ENCODE results near the gene ZIC2.

Gene ZIC2

DNA sequence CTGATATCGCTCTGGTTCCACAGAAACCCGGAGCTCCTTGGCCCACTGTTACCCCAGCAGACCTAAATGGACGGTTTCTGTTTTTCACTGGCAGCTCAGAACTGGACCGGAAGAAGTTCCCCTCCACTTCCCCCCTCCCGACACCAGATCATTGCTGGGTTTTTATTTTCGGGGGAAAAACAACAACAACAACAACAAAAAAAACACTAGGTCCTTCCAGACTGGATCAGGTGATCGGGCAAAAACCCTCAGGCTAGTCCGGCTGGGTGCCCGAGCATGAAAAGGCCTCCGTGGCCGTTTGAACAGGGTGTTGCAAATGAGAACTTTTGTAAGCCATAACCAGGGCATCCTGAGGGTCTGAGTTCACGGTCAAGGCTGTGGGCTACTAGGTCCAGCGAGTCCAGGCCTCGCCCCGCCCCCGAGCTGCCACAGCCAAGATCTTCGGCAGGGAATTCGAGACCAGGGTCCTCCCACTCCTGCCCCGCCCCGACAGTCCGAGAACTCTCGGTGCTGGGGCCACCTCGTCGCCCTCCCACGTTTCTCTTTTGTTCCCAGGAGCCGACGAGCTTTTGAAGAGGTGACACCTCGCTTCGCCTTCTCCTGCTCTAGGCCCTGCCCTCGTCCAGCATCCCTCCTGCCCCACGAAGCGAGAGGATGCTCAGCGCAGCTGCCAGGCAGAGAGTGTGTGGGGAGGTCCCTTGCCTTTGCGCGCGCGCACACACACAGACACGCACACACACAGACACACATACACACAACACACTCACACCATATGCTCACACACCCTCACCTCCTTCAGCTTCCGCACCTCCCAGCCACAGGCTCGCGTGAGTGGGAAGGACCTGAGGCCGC lies 8.8 kb downstream of the ZIC2 start (continued):
- no peak for TF ChIP-seq ZBTB26 (tag by site-specific recombination; optimal IDR thresholded peaks at IDR 0.05)
- peak; percentile 47; the same call in 1 of the 2 replicates for TF ChIP-seq ZNF324 (tag by site-specific recombination; IDR thresholded peaks at IDR 0.05)
- TF ChIP-seq GLIS2 (tag by site-specific recombination; IDR thresholded peaks at IDR 0.05) = peak; percentile 31; the same call in 1 of the 2 replicates
- TF ChIP-seq ZNF423 (tag by site-specific recombination; IDR thresholded peaks at IDR 0.05) = 0 out of 2 replicates have a peak, but pooled peaks have one; percentile 30
- TF ChIP-seq, protein P1, sequence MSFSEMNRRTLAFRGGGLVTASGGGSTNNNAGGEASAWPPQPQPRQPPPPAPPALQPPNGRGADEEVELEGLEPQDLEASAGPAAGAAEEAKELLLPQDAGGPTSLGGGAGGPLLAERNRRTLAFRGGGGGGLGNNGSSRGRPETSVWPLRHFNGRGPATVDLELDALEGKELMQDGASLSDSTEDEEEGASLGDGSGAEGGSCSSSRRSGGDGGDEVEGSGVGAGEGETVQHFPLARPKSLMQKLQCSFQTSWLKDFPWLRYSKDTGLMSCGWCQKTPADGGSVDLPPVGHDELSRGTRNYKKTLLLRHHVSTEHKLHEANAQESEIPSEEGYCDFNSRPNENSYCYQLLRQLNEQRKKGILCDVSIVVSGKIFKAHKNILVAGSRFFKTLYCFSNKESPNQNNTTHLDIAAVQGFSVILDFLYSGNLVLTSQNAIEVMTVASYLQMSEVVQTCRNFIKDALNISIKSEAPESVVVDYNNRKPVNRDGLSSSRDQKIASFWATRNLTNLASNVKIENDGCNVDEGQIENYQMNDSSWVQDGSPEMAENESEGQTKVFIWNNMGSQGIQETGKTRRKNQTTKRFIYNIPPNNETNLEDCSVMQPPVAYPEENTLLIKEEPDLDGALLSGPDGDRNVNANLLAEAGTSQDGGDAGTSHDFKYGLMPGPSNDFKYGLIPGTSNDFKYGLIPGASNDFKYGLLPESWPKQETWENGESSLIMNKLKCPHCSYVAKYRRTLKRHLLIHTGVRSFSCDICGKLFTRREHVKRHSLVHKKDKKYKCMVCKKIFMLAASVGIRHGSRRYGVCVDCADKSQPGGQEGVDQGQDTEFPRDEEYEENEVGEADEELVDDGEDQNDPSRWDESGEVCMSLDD (tag by site-specific recombination; IDR thresholded peaks at IDR 0.05) = no peak
- no peak for TF ChIP-seq ZNF280C (tag by site-specific recombination; IDR thresholded peaks at IDR 0.05)
- TF ChIP-seq, protein P2, sequence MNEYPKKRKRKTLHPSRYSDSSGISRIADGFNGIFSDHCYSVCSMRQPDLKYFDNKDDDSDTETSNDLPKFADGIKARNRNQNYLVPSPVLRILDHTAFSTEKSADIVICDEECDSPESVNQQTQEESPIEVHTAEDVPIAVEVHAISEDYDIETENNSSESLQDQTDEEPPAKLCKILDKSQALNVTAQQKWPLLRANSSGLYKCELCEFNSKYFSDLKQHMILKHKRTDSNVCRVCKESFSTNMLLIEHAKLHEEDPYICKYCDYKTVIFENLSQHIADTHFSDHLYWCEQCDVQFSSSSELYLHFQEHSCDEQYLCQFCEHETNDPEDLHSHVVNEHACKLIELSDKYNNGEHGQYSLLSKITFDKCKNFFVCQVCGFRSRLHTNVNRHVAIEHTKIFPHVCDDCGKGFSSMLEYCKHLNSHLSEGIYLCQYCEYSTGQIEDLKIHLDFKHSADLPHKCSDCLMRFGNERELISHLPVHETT (tag by site-specific recombination; IDR thresholded peaks at IDR 0.05) = 0 out of 2 replicates have a peak, but pooled peaks have one; percentile 23
- TF ChIP-seq OSR2 (tag by site-specific recombination; IDR thresholded peaks at IDR 0.05) = no peak
- TF ChIP-seq ZNF211 (tag by site-specific recombination; IDR thresholded peaks at IDR 0.05; ENCODE audit: low read depth) = no peak
- no peak for TF ChIP-seq ZNF768 (tag by site-specific recombination; IDR thresholded peaks at IDR 0.05)
- TF ChIP-seq ZNF555 (tag by site-specific recombination; conservative IDR thresholded peaks at IDR 0.05) = no peak
- TF ChIP-seq ZNF202 (tag by site-specific recombination; IDR thresholded peaks at IDR 0.05; ENCODE audit: borderline replicate concordance) = peak; percentile 98
- TF ChIP-seq ZSCAN5A (tag by site-specific recombination; IDR thresholded peaks at IDR 0.05) = peak; percentile 53; the same call in 1 of the 2 replicates
- TF ChIP-seq PRDM4 (tag by site-specific recombination; IDR thresholded peaks at IDR 0.05) = peak; percentile 81; the same call in 1 of the 2 replicates
- no peak for TF ChIP-seq SALL2 (tag by site-specific recombination; IDR thresholded peaks at IDR 0.05; ENCODE audit: borderline replicate concordance)
- no peak for TF ChIP-seq MYNN (tag by site-specific recombination; IDR thresholded peaks at IDR 0.05; ENCODE audit: borderline replicate concordance)
- TF ChIP-seq IKZF3 (tag by site-specific recombination; IDR thresholded peaks at IDR 0.05) = 0 out of 2 replicates have a peak, but pooled peaks have one; percentile 20
- TF ChIP-seq ZNF214 (tag by site-specific recombination; IDR thresholded peaks at IDR 0.05; ENCODE audit: borderline replicate concordance) = no peak
- TF ChIP-seq SCRT1 (tag by site-specific recombination; IDR thresholded peaks at IDR 0.05; ENCODE audit: borderline replicate concordance) = no peak
- 0 out of 2 replicates have a peak, but pooled peaks have one; percentile 12 for TF ChIP-seq FEZF1 (tag by site-specific recombination; IDR thresholded peaks at IDR 0.05)
- peak; percentile 98 for TF ChIP-seq ZFHX2 (tag by site-specific recombination; conservative IDR thresholded peaks at IDR 0.05)
- no peak for TF ChIP-seq ZNF514 (tag by site-specific recombination; IDR thresholded peaks at IDR 0.05)
- no peak for TF ChIP-seq ZNF175 (tag by site-specific recombination; IDR thresholded peaks at IDR 0.05)
- TF ChIP-seq ZNF121 (tag by site-specific recombination; IDR thresholded peaks at IDR 0.05) = peak; percentile 59; the same call in 1 of the 2 replicates
- no peak for TF ChIP-seq ZNF354C (tag by site-specific recombination; IDR thresholded peaks at IDR 0.05; ENCODE audit: borderline replicate concordance, low read depth)
